Inflammatory macrophage treated with lipopolysaccharide for 1 hour (primary cell): ENCODE data around the gene MYH7.
"Not testable (repeated sequence)": the region's sequence is repeated elsewhere in the genome, so short reads cannot be mapped to it uniquely, and the experiment has no call there.

Experiments
- DNase-seq, 2 donors: peaks; one replicate each; pipeline ENCODE4 v3.0.0-alpha.2; 2020 to 2022

Gene MYH7

DNA sequence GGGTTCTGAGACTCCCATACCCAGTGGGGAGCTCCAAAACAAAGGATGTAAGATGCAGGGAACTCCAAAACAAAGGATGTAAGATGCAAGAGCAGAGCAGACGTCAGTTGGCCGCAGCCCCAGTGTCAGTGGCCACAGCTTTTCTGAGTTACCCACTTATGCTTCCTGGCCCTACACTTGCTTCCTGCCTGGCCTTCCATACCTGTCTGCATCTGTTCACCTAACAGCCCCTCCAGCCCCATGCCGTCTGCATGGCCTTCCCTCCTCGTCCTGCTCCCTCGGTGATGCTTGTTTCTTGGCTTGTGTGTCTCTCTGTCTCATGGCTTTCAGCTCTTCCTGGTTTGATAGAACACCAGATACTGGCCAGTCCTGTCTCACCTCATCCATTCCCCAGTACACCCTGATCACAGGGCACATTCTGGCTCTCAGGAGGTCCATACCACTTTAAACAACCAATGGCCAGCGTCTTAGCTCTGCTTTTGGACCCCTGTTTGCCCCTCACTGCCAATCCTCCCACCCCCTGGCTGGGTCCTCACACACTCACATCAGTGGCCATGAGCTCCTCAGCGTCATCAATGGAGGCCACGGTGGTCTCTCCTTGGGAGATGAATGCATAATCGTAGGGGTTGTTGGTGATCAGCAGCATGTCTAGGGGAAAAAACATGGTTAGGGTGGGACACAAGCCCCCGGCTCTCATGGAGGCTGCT, 5.3 kb downstream of the MYH7 start:
- DNase-seq: no peak

GRCh38 chr14:23428686-23429495, 6.6 kb downstream of the MYH7 start:
- no peak for DNase-seq

- DNase-seq: not testable (repeated sequence)
Measured at GRCh38 chr14:23425798-23426197, 9.7 kb downstream of the MYH7 start.

DNA sequence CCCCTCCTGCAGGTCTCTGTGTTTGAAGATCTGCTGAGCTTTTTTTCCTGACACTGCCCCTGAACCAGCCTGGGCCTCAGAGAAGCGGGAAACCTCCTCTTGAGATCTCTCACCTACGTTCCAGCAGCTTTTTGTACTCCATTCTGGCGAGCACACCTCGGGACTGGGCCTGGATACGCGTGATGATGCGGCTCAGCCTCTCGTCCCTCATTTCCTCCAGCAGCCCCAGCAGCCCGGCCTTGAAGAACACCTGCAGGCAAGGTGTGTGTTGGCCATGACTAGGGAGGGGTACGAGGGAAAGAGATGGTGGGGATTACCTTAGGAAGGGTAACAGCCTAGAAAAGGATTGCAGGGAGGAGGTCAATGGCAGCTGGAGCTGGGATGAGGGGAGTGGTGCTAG, 10.3 kb downstream of the MYH7 start:
- no peak for DNase-seq

DNA sequence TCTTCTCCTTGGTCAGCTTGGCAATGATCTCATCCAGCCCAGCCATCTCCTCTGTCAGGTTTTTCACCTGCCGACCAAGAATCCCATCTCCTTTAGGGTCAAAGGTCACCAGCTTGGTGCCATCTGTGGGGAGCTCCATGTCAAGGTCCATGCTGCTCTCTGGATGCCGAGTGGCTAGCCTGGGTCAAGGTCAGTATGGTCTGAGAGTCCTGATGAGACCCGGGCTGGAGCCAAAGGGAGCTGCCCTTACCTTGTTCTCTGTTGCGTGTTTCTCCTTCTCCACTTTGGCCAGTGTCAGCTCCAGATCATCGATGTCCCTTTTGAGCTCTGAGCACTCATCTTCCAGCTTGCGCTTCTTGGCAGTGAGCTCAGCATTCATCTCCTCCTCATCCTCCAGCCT, 11.8 kb downstream of the MYH7 start:
- DNase-seq: no peak

- no peak for DNase-seq
Measured at GRCh38 chr14:23421594-23421993, 13.9 kb downstream of the MYH7 start.

GRCh38 chr14:23419646-23420045, 15.8 kb downstream of the MYH7 start:
- not testable (repeated sequence) for DNase-seq

GRCh38 chr14:23418021-23418420, 17.4 kb downstream of the MYH7 start:
- no peak for DNase-seq

DNA sequence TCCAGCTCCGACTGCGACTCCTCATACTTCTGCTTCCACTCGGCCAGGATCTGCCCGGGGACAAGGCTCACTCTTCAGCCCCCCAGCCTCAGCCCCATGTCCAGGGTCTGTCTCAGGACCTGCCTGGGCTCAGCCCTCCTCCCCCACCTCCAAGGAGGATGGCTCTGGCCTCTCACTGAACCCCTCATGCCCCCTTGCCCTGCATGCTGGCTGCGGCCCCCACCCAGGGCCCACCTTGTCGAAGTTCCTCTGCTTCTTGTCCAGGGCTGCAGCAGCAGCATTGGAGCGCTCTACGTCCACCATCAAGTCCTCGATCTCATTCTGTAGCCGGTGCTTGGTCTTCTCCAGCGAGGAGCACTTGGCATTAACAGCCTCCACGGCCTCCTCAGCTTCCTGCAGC, 18.2 kb downstream of the MYH7 start:
- not testable (repeated sequence) for DNase-seq

- no peak for DNase-seq
Measured at GRCh38 chr14:23416801-23417200, 18.7 kb downstream of the MYH7 start.

GRCh38 chr14:23415821-23416778, 19.4 kb downstream of the MYH7 start:
- DNase-seq: no peak

DNA sequence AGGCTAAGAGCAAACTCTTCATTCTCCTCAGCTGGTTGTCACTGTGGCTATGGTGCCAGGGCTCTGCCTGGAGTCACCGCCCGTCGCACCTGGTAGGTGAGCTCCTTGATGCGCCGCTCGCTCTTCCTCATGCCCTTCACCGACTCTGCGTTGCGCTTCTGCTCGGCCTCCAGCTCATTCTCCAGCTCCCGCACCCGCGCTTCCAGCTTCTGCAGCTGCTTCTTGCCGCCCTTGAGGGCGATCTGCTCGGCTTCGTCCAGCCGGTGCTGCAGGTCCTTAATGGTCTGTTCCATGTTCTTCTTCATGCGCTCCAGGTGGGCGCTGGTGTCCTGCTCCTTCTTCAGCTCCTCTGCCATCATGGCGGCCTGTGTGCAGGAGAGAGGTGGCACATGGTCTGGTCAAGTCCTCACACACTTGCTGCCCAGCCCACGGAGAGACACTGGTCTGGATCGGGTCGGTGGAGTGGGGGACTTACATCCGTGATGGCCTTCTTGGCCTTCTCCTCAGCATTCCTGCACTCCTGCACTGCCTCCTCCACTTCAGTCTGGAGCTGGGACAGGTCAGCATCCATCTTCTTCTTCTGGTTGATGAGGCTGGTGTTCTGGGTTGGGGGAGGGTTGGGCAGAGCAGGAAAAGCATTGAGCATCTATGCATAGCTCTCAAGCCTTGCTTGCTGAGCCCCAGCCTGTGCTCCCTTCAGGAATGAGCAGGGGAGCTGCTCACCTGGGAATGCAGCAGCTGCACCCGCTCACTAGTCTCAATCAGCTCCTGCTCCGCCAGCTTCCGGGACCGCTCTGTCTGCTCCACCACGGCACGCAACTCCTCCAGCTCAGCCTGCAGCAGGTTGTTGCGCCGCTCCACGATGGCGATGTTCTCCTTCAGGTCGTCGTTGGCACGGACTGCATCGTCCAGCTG, 20.3 kb downstream of the MYH7 start:
- DNase-seq: no peak

DNA sequence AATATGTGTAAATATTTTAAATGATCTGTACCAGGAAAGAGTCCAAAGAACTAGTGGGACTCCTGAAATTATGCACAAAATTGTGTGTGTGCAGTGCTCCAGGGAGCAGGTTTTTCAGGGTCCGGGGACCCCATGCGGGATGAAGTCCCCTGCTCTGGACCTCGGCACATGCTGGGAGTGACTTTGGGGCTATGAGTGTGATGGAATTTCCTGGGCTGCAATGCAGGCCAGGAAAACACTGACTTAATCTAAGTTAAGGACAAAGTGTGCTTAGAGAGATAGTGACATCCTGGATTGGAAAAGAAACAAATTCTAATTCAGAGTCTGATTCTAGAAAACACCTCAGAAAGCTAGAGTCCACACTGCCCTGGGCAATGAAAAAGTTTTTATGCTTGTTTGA, 21.2 kb downstream of the MYH7 start:
- DNase-seq: no peak

DNA sequence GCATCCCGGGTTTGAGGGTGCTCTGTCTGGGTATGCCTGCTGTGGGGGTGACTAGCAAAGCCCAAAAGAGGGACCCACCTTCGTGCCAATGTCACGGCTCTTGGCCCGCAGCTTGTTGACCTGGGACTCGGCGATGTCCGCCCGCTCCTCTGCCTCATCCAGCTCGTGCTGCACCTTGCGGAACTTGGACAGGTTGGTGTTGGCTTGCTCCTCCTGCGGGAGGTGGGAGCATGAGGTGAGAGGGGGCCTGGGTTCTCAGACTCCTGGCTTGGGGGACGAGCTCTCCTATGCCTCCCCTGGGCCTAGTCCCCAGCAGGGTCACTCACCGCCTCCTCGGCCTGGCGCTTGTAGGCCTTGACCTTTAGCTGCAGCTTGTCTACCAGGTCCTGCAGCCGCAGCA, 21.8 kb downstream of the MYH7 start:
- DNase-seq: no peak

DNA sequence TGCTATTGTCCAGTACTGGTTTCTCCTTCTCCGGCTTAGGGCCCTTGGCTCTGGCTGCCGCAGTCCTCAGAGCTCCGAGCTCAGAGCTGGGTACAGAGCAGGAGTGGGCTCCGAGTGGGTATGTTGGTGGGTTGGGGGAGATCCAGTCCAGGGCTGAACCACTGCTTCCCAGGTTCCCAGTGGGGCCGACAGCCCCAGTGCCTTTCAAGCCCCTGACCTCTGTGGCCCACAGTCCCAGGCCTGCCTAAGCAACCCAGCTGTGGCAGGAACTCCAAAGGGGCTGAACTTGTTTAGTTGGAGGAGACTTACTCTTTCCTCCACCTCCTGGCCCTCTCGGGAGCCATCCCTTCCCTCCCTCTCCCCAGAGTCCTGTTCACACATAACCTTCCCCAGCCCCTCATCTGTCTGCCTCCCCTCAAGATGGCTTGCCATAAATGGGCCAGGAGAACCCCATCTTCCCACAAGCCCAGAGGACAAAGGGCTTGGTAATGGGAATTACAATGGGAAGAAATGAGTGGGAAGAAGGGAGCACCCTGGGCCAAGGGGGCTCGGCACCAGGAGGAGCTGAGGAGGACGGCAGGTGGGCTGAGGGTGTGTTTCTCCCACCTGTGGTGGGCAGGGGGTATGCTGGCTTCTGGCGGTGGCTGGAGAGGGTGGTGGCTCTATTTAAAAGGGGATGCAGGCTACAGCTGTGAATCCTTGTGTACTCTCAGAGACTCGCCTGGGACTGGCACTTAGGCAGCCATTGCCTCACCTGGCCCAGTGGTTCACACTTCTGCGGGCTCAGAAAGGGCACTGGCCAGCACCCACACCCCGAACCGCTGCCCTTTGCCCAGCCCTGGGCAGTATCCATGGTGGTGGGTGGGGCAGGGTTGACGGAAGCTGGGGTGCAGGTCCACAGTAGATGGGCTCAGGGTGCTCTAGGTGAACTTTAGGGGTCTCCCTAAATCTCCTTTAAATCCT, 23.6 kb downstream of the MYH7 start:
- no peak for DNase-seq

DNA sequence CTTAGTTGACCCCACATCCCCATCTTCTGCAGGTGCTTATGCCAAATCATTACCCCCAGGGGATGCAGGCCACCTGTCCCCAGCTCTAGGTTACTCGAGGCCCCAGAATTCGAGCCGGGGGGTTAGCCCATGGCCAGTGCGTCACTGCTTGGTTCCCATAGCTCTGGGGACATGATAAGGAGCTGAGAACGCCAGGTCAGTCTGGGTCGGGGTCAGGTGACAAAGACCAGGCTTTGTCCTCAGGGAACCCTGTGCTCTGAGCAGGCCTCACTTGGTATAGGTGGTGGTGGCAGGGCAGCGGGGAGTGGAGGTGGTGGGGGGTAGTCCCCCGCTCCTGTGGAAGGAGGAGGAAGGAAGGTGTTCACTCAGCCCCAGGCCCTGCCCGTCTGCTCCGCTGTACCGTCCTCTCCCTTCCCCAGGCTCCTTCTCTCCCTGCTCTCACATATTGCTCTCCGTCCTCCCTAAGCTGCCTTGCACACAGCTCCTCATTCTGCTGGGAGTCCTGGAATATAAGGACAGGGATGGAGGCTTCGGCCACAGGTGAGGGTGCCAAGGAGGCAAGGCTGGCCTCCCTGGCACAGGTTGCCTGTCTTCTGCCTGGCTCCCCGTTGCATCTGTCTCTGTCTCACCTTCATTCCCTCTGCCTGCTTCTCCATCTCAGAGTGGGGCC, 25.4 kb downstream of the MYH7 start:
- no peak for DNase-seq

- no peak for DNase-seq
Measured at GRCh38 chr14:23409475-23409874, 26.0 kb downstream of the MYH7 start.

- DNase-seq: no peak
Measured at GRCh38 chr14:23408307-23408630, 27.2 kb downstream of the MYH7 start.

DNA sequence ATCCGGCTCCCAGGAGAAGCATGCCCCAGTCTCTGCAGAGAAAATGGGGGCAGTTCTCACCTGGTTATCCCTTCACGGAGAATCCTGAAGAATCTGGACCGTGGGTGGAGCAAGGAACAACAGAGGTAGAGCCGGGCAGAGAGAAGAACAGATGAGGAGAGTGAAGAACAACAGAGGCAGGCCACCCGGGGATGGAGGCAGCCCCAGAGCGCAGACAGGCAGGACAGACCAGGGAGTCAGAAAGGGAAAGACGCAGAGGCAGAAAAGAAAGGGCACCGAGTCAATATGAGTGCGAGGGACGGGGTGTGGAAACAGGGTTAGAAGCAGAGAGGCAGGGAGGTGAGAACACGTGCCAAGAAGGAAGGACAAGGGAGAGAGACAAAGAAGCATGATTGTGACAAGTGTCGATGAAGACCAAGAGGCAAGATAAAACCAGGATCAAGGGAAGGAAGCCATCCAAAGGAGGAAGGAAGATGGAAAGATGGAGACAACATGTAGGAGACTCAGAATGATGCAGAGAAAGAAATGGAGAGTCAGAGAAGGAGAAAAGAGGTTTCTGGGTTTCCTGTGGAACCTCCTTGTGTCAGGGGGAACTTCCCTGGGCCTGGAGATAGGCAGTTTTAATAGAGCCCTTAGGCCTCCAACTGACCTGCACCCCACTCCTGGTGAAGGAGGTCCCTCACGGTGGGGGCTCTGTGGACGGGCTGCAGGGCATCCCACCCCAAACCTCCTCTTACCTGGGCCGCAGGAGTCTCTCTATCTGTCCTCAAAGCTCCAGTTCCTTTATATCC, 27.7 kb downstream of the MYH7 start, which contains the start of gene MYH6:
TSS of gene MYH6 (minus strand) at position 758 of the 791 bp plus-strand sequence. CDS start 1,050 bp downstream, outside the sequence.
- no peak for DNase-seq
